Duodenal mucosa (tissue), 2 donors: ENCODE results near the gene MEX3D.

Source experiments
- H3K27ac ChIP-seq: one replicate; pipeline ENCODE4 v1.7.0; 2013; ENCODE audit warnings: low read depth, low read length
- H3K27me3 ChIP-seq, 2 donors: one replicate each; pipeline ENCODE4 v1.7.0; 2013; ENCODE audit warnings: low read length in 2 of 2, control low read depth in 1 of 2; ENCODE audit not compliant: insufficient read depth in 2 of 2, control insufficient read depth in 1 of 2
- H3K36me3 ChIP-seq, 2 donors: one replicate each; pipeline ENCODE4 v1.7.0; 2013; ENCODE audit warnings: low read length in 2 of 2, control low read depth in 1 of 2; ENCODE audit not compliant: insufficient read depth in 2 of 2, control insufficient read depth in 1 of 2
- H3K4me1 ChIP-seq, 2 donors: one replicate each; pipeline ENCODE4 v1.7.0; 2013; ENCODE audit warnings: low read length in 2 of 2, control low read depth in 1 of 2; ENCODE audit not compliant: insufficient read depth in 2 of 2, control insufficient read depth in 1 of 2
- H3K4me3 ChIP-seq, 2 donors: one replicate each; pipeline ENCODE4 v1.7.0; 2013; ENCODE audit warnings: low read length in 2 of 2, low read depth in 1 of 2
- H3K9ac ChIP-seq, 2 donors: one replicate each; pipeline ENCODE4 v1.7.0; 2013; ENCODE audit warnings: low read length in 2 of 2, low read depth in 1 of 2
- H3K9me3 ChIP-seq, 2 donors: one replicate each; pipeline ENCODE4 v1.7.0; 2013; ENCODE audit warnings: low read length in 2 of 2, control low read depth in 1 of 2; ENCODE audit not compliant: control insufficient read depth in 1 of 2

MEX3D gene

GRCh38 chr19:1526066-1526778, 41.9 kb downstream of the MEX3D start:
- Histone ChIP-seq H3K27me3 (peaks cover 31 to 49% of the 10 kb centered on the region in 2 donors), H3K9me3 (no peaks in the 10 kb centered on the region), H3K36me3 (no peaks in the 10 kb centered on the region), H3K9ac (no peak overlapping the region), H3K4me1 (no peaks in the 10 kb centered on the region), H3K4me3 (no peak overlapping the region), H3K27ac (no peak overlapping the region)

DNA sequence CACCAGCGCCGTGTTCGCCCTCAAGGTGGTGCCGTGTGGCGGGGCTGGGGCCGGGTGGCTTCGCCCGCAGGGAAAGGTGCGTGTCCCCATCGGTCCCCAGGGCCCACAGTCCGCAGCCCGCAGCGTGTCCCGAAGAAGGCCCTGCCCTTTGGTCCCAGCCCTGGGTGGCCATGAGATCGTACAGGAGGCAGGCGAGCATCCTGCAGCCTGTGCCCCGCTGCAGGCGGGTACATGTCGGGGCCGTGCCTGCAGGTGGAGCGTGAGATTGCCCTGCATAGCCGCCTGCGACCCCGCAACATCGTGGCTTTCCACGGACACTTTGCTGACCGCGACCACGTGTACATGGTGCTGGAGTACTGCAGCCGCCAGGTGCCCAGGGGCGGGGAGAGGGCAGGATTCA, 42.8 kb downstream of the MEX3D start:
- H3K9me3 ChIP-seq, result no peaks in the 10 kb centered on the region
- no peak overlapping the region for H3K27ac ChIP-seq
- H3K36me3 ChIP-seq, result no peaks in the 10 kb centered on the region
- H3K27me3 ChIP-seq, result peaks cover 31 to 49% of the 10 kb centered on the region in 2 donors
- no peak overlapping the region for H3K9ac ChIP-seq
- no peak overlapping the region for H3K4me3 ChIP-seq
- no peaks in the 10 kb centered on the region for H3K4me1 ChIP-seq

DNA sequence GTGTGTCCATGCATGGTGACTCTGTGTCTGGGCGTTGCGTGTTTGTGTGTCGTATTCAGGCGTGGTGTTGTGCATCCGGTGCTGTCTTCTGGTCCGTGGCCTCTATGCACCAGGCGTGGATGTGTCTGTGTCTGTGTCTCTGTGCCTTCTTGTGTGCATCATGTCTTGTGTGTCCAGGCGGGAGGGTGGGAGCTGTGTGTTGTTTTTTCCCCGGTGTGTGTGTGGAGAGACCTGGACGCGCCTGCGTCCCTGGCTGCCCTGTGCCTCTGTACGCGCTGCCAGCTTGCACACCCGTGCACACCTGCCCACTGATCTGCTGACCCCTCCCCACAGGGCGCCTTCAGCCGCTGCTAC, 43.2 kb downstream of the MEX3D start:
- peaks cover 31 to 49% of the 10 kb centered on the region in 2 donors for H3K27me3 ChIP-seq
- H3K9ac ChIP-seq, result no peak overlapping the region
- H3K36me3 ChIP-seq, result no peaks in the 10 kb centered on the region
- no peak overlapping the region for H3K4me3 ChIP-seq
- H3K27ac ChIP-seq, result no peak overlapping the region
- H3K4me1 ChIP-seq, result no peaks in the 10 kb centered on the region
- H3K9me3 ChIP-seq, result no peaks in the 10 kb centered on the region

GRCh38 chr19:1524287-1524971, 43.7 kb downstream of the MEX3D start:
- Histone ChIP-seq H3K4me3 (no peak overlapping the region), H3K9ac (no peak overlapping the region)

GRCh38 chr19:1523412-1524286, 44.5 kb downstream of the MEX3D start, which contains the start of gene PLK5:
Gene PLK5 (plus strand): TSS chr19:1524077. CDS start chr19:1526997, 2,920 bp downstream.
- no peak within 1 kb of the TSS for H3K9ac ChIP-seq
- H3K9me3 ChIP-seq, result no peaks in the 10 kb centered on the region
- H3K27me3 ChIP-seq, result peaks cover 31 to 47% of the 10 kb centered on the region in 2 donors
- H3K4me3 ChIP-seq, result no peak within 1 kb of the TSS
- no peaks in the 10 kb centered on the region for H3K4me1 ChIP-seq
- no peak within 1 kb of the TSS for H3K27ac ChIP-seq
- no peaks in the 10 kb centered on the region for H3K36me3 ChIP-seq

More at GRCh38 chr19:1524287-1524971, 43.7 kb downstream of the MEX3D start:
- no peak overlapping the region for H3K27ac ChIP-seq
- H3K9me3 ChIP-seq, result no peaks in the 10 kb centered on the region
- H3K4me1 ChIP-seq, result no peaks in the 10 kb centered on the region
- H3K36me3 ChIP-seq, result no peaks in the 10 kb centered on the region
- peaks cover 31 to 49% of the 10 kb centered on the region in 2 donors for H3K27me3 ChIP-seq

DNA sequence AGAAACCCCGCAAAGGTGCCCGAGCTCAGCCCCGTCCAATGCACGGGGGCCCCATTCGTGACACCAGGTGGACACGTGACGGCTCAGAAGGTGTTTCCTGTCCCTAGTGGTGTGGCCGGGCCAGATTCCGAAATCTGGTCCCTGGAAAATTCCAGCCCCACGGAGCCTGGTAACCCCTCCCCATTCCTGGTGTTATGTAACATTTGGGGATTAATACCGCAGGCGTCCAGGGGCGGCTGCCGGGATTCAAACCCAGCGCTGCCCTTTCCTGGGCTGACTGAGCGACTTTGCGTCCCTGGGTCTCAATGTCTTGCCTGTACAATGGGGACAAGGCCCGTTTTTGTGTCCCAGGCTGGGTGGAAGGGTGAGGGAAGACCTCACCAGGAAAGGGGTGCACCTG, 45.3 kb downstream of the MEX3D start:
- Histone ChIP-seq H3K9ac (no peak overlapping the region), H3K27me3 (peaks cover 31 to 47% of the 10 kb centered on the region in 2 donors), H3K4me1 (no peaks in the 10 kb centered on the region), H3K36me3 (no peaks in the 10 kb centered on the region), H3K27ac (no peak overlapping the region), H3K9me3 (no peaks in the 10 kb centered on the region), H3K4me3 (no peak overlapping the region)

GRCh38 chr19:1522061-1522460, 46.1 kb downstream of the MEX3D start:
- no peaks in the 10 kb centered on the region for H3K4me1 ChIP-seq
- H3K36me3 ChIP-seq, result no peaks in the 10 kb centered on the region
- peaks cover 31 to 46% of the 10 kb centered on the region in 2 donors for H3K27me3 ChIP-seq
- no peaks in the 10 kb centered on the region for H3K9me3 ChIP-seq
- no peak overlapping the region for H3K27ac ChIP-seq
- H3K4me3 ChIP-seq, result no peak overlapping the region
- H3K9ac ChIP-seq, result no peak overlapping the region

DNA sequence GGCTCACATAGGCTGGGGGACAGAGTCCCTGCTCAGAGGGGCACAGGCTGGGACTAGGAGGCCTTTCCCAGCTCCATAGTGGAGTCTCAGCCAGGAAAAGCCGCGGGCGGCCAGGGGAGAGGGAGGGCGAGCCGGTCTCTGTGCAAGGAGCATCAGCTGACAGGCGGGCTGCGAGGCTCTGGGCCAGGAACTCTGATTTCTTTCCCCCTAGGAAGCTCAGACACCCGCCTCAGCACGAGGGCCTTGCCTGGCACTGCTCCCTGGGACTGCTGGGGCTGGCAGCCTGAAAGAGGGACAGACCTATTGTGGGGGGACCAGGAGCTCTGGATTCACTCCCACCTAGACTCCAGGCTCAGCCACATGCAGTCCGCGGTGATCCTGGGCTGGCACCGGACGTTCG, 46.5 kb downstream of the MEX3D start:
- no peaks in the 10 kb centered on the region for H3K36me3 ChIP-seq
- H3K4me1 ChIP-seq, result no peaks in the 10 kb centered on the region
- no peak overlapping the region for H3K9ac ChIP-seq
- peaks cover 31 to 43% of the 10 kb centered on the region in 2 donors for H3K27me3 ChIP-seq
- no peak overlapping the region for H3K4me3 ChIP-seq
- H3K27ac ChIP-seq, result no peak overlapping the region
- H3K9me3 ChIP-seq, result no peaks in the 10 kb centered on the region

GRCh38 chr19:1520203-1520780, 47.8 kb downstream of the MEX3D start:
- no peak overlapping the region for H3K4me3 ChIP-seq
- H3K9ac ChIP-seq, result no peak overlapping the region
- H3K4me1 ChIP-seq, result no peaks in the 10 kb centered on the region
- no peaks in the 10 kb centered on the region for H3K36me3 ChIP-seq
- peaks cover 22 to 35% of the 10 kb centered on the region in 2 donors for H3K27me3 ChIP-seq
- H3K9me3 ChIP-seq, result no peaks in the 10 kb centered on the region
- H3K27ac ChIP-seq, result no peak overlapping the region
